Measurements from ENCODE around the gene CUL2.
"Not testable (repeated sequence)": the region's sequence is repeated elsewhere in the genome, so short reads cannot be mapped to it uniquely, and the experiment has no call there.

CUL2 gene

GRCh38 chr10:35019041-35020024, 70.8 kb downstream of the CUL2 start:
- DNase-seq (ENCODE audit: low spot score) = no peak

- no peak for DNase-seq (ENCODE audit: low spot score)
These were observed 72.5 kb downstream of the CUL2 start for GRCh38 chr10:35017608-35018007.

- no peak for DNase-seq (ENCODE audit: low spot score)
These were observed 74.2 kb downstream of the CUL2 start for GRCh38 chr10:35015843-35016408.

- DNase-seq (ENCODE audit: low spot score) = peak; percentile 39
These were observed 77.4 kb downstream of the CUL2 start for GRCh38 chr10:35012781-35013180.

DNA sequence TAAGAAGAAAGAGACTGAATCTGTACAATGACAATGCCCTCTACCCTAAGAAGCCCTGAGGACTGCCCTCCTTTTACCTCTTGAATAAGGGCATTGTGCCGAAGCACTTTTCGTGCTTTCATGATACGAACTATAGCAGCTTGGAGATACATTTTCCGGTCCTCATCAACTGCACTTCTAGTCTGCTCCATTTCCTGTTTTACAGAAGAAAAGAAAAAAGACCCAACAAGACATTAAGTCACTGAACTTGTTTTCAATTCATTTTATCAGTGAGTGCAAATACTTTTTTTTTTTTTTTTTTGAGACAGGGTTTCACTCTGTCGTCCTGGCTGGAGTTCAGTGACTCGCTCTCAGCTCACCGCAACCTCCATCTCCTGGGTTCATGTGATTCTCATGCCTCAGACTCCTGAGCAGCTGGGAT, 78.4 kb downstream of the CUL2 start:
- DNase-seq (ENCODE audit: low spot score) = no peak

- peak; percentile 49 for DNase-seq (ENCODE audit: low spot score)
These were observed 82.3 kb downstream of the CUL2 start for GRCh38 chr10:35007858-35008301.

GRCh38 chr10:35006836-35007235, 83.3 kb downstream of the CUL2 start:
- no peak for DNase-seq (ENCODE audit: low spot score)

DNA sequence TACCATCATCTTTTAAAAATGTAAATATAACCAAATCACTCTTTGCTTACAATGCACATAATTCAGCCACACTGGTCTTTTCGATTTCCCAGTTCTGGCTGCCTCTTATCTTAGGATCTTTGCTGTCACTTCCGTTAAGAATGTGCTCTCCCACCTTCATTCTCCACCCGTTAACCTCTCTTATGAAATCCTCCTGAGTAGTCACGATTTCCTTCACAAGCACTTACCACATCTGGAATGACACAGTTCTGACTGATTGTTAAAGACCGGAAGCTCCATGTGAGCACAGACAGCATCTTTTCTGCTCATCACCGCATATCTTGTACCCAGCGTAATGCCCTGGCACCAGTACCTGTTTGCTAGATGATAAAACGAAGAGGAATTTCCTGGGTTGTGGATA, 84.3 kb downstream of the CUL2 start:
- no peak for DNase-seq (ENCODE audit: low spot score)

DNA sequence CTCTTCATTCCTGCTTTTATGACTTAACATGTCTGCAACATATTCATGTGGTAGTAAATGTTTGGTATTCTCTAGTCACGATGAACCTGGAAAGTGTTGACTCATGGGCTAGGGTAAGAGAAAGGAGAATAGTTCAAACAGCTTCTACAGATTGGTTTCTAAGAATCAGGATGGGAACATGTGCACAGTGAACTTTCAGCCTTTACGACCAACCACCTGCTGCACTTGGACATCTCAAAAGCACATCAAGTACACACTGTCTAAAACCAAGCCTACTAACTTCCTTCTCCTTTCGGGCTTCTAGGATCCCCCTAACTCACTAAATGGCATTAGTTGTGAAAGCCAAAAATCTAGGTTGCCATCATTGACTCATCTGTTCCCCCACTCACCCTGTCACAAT, 85.5 kb downstream of the CUL2 start:
- no peak for DNase-seq (ENCODE audit: low spot score)

DNA sequence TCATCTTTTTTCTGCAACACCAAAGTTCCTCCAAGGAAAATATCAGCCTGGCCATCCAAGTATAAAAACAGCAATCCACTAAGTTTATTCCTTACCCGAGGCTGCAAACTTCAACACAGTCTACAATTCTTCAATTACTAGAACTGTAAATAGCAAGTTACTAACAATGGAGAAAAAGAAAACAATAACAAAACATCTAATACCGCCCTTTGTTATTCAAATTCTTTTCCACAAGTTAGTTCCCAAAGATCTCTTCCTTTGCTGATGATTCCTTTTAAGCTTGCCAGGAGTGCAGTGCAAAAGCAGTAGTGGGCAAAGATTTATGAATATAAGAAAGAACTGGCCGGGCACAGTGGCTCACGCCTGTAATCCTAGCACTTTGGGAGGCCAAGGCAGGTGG, 86.2 kb downstream of the CUL2 start:
- DNase-seq (ENCODE audit: low spot score) = no peak

DNA sequence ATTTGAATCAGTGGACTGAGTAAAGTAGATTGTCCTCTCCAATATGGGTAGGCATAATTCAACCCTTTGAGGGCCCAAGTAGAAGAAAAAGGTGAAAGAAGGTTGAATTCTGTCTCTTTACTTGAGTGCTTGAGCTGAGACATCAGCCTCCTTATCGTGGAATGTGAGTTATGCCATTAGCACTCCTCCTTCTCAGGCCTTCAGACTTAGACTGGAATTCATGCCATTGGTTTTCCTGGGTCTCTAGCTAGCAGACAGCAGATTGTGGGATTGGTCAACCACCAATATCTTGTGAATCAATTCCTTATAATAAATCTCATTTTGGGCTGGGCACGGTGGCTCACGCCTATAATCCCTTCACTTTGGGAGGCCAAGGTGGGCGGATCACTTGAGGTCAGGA, 89.2 kb downstream of the CUL2 start:
- no peak for DNase-seq (ENCODE audit: low spot score)

DNA sequence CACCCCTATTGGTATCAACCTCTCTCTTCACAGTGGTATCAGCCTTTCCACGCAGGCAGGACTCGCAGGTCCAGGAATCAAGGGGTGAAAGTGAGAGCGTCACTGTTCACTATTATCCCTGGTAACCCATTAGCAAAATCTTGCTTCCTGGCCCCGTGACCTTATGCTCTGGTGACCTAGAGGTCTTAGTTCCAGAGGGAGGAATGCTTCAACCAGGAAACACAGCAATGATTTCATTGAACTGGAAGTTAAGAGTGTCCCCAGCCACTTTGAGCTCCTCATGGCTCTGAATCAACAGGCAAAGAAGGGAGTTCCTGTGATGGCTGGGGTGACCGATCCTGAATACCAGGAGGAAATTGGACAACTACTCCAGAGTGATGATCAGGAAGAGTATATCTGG, 90.6 kb downstream of the CUL2 start:
- DNase-seq (ENCODE audit: low spot score) = no peak

GRCh38 chr10:34998940-34999339, 91.2 kb downstream of the CUL2 start:
- DNase-seq (ENCODE audit: low spot score) = no peak

DNA sequence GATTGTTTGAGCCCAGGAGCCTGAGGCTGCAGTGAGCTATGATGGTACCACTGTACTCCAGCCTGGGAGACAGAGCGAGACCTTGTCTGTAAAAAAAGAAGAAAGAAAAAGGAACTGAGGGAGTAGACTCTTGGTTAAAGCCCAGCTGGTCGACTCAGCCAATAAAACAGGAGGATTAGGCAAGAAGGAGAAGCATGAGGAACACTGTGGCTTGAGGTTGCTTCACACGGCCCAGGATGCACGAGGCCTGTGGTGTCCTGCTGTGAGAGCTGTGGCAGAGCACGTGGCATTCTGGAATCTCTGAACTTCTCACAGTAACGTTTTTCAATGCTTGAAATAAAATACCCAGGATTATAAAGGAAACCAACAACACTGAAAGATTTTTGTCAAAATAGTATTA, 93.3 kb downstream of the CUL2 start:
- DNase-seq (ENCODE audit: low spot score) = no peak

- DNase-seq (ENCODE audit: low spot score) = peak; percentile 34
These were observed 94.2 kb downstream of the CUL2 start for GRCh38 chr10:34995925-34996324.

GRCh38 chr10:34994565-34995142, 95.5 kb downstream of the CUL2 start:
- peak; percentile 85 for DNase-seq (ENCODE audit: low spot score)

- DNase-seq (ENCODE audit: low spot score) = no peak
These were observed 96.4 kb downstream of the CUL2 start for GRCh38 chr10:34993782-34994181.

GRCh38 chr10:34991117-34991516, 99.0 kb downstream of the CUL2 start:
- DNase-seq (ENCODE audit: low spot score) = not testable (repeated sequence)

DNA sequence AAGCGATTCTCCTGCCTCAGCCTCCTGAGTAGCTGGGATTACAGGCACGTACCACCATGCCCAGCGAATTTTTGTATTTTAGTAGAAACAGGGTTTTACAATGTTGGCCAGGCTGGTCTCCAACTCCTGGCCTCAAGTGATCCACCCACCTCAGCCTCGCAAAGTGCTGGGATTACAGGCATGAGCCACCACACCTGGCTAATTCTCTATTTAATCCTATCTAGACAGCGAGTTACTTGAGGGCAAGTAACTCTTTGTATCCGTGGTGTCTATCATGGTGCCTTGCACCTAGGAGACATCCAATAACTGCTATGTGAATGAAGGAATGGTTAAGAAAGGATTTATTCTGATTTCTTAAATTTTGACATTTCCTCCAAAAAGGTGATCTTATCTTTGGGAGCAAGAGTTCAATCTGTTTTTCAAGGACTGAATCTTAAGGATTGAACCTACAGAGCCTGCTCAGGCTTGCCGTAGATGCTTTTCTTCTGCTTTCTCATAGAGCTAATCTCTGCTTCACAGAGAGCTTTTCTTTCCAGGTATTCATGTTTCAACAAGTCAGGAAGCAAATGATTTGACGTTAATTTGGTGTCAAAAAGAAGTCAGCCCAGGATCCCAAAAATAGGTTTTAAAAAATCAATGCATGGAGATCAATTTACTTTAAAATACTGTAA, 101.6 kb downstream of the CUL2 start:
- DNase-seq (ENCODE audit: low spot score) = no peak

- peak; percentile 61 for DNase-seq (ENCODE audit: low spot score)
These were observed 104.3 kb downstream of the CUL2 start for GRCh38 chr10:34985823-34986222.

GRCh38 chr10:34985146-34985545, 105.0 kb downstream of the CUL2 start:
- no peak for DNase-seq (ENCODE audit: low spot score)

- no peak for DNase-seq (ENCODE audit: low spot score)
These were observed 108.3 kb downstream of the CUL2 start for GRCh38 chr10:34981844-34982243.
